H1 (cell line): ENCODE measurements around the gene LCE2B.

ENCODE experiments used
- CEBPB ChIP-seq: IDR thresholded peaks from 2 replicates; pipeline ENCODE4 v1.6.1; 2012; ENCODE audit warnings: low read depth, low read length
- CTCF ChIP-seq, 3 experiments: IDR thresholded peaks; 1 replicate in 2 of 3; 2 replicates in 1 of 3; pipeline versions ENCODE4 v1.5.1 to v1.6.1; 2011; ENCODE audit warnings: low read length in 3 of 3, mild to moderate bottlenecking in 3 of 3, inconsistent platforms in 2 of 3, low read depth in 1 of 3, moderate library complexity in 1 of 3; ENCODE audit not compliant: insufficient read depth in 1 of 3; ENCODE audit errors: control extremely low read depth in 1 of 3
- EP300 ChIP-seq, 2 experiments: IDR thresholded peaks; 1 replicate in 1 of 2; 2 replicates in 1 of 2; pipeline ENCODE4 v1.6.1; 2011 to 2012; ENCODE audit warnings: low read depth in 2 of 2, low read length in 2 of 2, mild to moderate bottlenecking in 2 of 2, borderline replicate concordance in 1 of 2, inconsistent platforms in 1 of 2, moderate library complexity in 1 of 2
- EZH2 ChIP-seq: fragments of 200-600 bp; sonication (generic); IDR thresholded peaks from 2 replicates; pipeline ENCODE4 v1.7.1; 2012; ENCODE audit warnings: low read depth, mild to moderate bottlenecking, moderate library complexity, low read length, inconsistent platforms; ENCODE audit not compliant: severe bottlenecking
- TAF7 ChIP-seq: optimal IDR thresholded peaks from 2 replicates; pipeline ENCODE3; 2011; ENCODE audit warnings: low read depth, mild to moderate bottlenecking, inconsistent platforms, low read length, moderate library complexity, borderline replicate concordance
- TEAD4 ChIP-seq: IDR thresholded peaks from 2 replicates; pipeline ENCODE4 v1.6.1; 2012; ENCODE audit warnings: low read depth, low read length, inconsistent platforms, mixed read lengths

GRCh38 chr1:152673016-152673415, 12.9 kb upstream of the LCE2B start:
- TF ChIP-seq CTCF (IDR thresholded peaks at IDR 0.05; ENCODE audit: control extremely low read depth in 1 of 3, insufficient read depth in 1 of 3, low read depth in 1 of 3, low read length in 3 of 3): no peak
- no peak for TF ChIP-seq EZH2
- no peak for TF ChIP-seq TAF7
- TF ChIP-seq CEBPB: no peak
- TF ChIP-seq EP300 (IDR thresholded peaks at IDR 0.05; ENCODE audit: borderline replicate concordance in 1 of 2, low read depth in 2 of 2, low read length in 2 of 2): no peak
- TF ChIP-seq TEAD4: no peak
